Spleen (tissue), 11 donors: ENCODE results near the gene OR10R2. TPM values are rescaled to one million over a fixed set of nuclear protein-coding genes. Genes with fewer than 3 reads are reported as not detected.

Experiments
- DNase-seq: peaks from one replicate; pipeline ENCODE4 v3.0.0-alpha.2; 2020
- H3K27ac ChIP-seq, 8 donors: fragments of 200-600 bp; sonication (generic) in 7 of 8; 1 replicate in 4 of 8; 2 replicates in 4 of 8; pipeline versions ENCODE4 v1.5.0 to v1.8.0; 2016 to 2021; ENCODE audit warnings: inconsistent platforms in 4 of 8, mild to moderate bottlenecking in 4 of 8, moderate library complexity in 1 of 8
- H3K27me3 ChIP-seq, 7 donors: fragments of 200-600 bp; sonication (generic) in 6 of 7; replicated peaks in 1 of 7; 1 replicate in 4 of 7; 2 replicates in 3 of 7; pipeline versions ENCODE4 v1.5.0 to v1.8.0; 2016 to 2021; ENCODE audit warnings: inconsistent platforms in 3 of 7, mild to moderate bottlenecking in 1 of 7
- H3K36me3 ChIP-seq, 6 donors: fragments of 200-600 bp; sonication (generic) in 5 of 6; 1 replicate in 4 of 6; 2 replicates in 2 of 6; pipeline versions ENCODE4 v1.5.0 to v1.8.0; 2016 to 2021; ENCODE audit warnings: inconsistent platforms in 2 of 6
- H3K4me1 ChIP-seq, 6 donors: fragments of 200-600 bp; sonication (generic) in 5 of 6; 1 replicate in 3 of 6; 2 replicates in 3 of 6; pipeline versions ENCODE4 v1.5.0 to v1.8.0; 2016 to 2021; ENCODE audit warnings: inconsistent platforms in 3 of 6
- H3K4me3 ChIP-seq, 8 donors: fragments of 200-600 bp; sonication (generic) in 7 of 8; 1 replicate in 4 of 8; 2 replicates in 4 of 8; pipeline versions ENCODE4 v1.5.0 to v1.8.0; 2016 to 2021; ENCODE audit warnings: inconsistent platforms in 4 of 8, mild to moderate bottlenecking in 4 of 8, moderate library complexity in 2 of 8
- H3K9me3 ChIP-seq, 8 donors: fragments of 200-600 bp; sonication (generic) in 7 of 8; 1 replicate in 4 of 8; 2 replicates in 4 of 8; pipeline versions ENCODE4 v1.5.0 to v1.8.0; 2016 to 2021; ENCODE audit warnings: inconsistent platforms in 4 of 8
- POLR2A ChIP-seq, 3 donors: fragments of 450-650 bp; IDR thresholded peaks; one replicate each; pipeline ENCODE4 v1.5.1; 2017; ENCODE audit warnings: antibody characterized with exemption in 3 of 3, mild to moderate bottlenecking in 1 of 3
- POLR2AphosphoS5 ChIP-seq, 3 donors: sonication (generic); formaldehyde crosslinking; IDR thresholded peaks; one replicate each; pipeline ENCODE4 v1.5.1; 2017; ENCODE audit warnings: antibody characterized with exemption in 3 of 3
- WGBS, 5 donors: extraction: QIAGEN DNeasy Blood & Tissue Kit in 3 of 5; methylation state at CpG; one replicate each; pipeline versions ENCODE4 v1.1.5 to v1.1.7; 2013 to 2018; 5-methylcytosine and 5-hydroxymethylcytosine counted together
- intact Hi-C: fragments of 100-400 bp; cut with DNase I; formaldehyde crosslinking; loops from one replicate; pipeline ENCODE4 v1.15.0; 2023; ENCODE audit warnings: low total_unique reads
- polyA plus RNA-seq, 3 donors: library from polyadenylated mRNA; stranded (reverse); fragments of 200-250 nt; gene quantifications; one replicate each; pipeline ENCODE4 v1.2.1, GENCODE V29; 2013
- total RNA-seq, 7 donors: library from RNA; depleted of rRNA in 3 of 7; stranded (reverse); fragments of >200 nt in 3 of 7; fragmentation: NEBNext Ultra II Directional in 4 of 7; extraction: Animal tissue kit (Norgen Biotek cat#: 25700) in 4 of 7; gene quantifications; one replicate each; pipeline versions ENCODE4 v1.1.0 to v1.2.1, GENCODE V29; 2016 to 2021
- TF ChIP-seq, protein P1 (sequence below), 11 experiments: fragments of 200-600 bp in 7 of 11; fragments of 450-650 bp in 4 of 11; sonication (generic) in 4 of 11; IDR thresholded peaks in 8 of 11; conservative IDR thresholded peaks in 3 of 11; 1 replicate in 7 of 11; 2 replicates in 4 of 11; pipeline versions ENCODE4 v1.4.0 to v1.8.0; 2016 to 2021; ENCODE audit warnings: antibody characterized with exemption in 11 of 11, inconsistent platforms in 4 of 11, mild to moderate bottlenecking in 1 of 11
- donor health status: healthy with polysubstance abuse.
- donor health status: DM: no; HTN: no; CAD: no; lungs with moderate emphysema.
- donor health status: DM: no; HTN: no; CAD: no.
- donor health status: Bipolar disorder and iron deficiency.
- donor health status: healthy.
- donor health status: DM: no; HTN: no; CAD: no.
- donor health status: DM: yes; HTN: yes; CAD: no.

The OR10R2 gene
- total and polyA plus RNA-seq, 10 donors, result not detected

DNA sequence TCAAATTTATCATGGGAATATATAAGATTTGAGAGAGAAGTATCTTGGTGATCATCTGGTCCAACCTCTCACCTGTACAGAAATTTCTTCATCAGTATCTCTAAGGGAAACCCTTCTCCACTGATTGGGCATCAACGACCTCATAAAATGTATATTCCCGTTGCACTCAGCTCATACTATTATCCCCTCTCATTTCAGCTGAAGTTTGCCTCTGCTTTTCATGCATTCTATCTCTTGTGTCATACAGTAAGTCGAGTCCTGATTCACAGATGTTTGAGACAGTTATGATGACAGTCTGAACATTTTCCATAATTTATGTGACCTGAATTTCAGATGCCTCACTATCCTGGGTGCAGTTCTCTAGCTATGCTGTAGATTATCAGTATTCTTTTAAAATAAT is 21.0 kb downstream of the OR10R2 start:
- Histone ChIP-seq H3K4me1 (no peaks in the 10 kb centered on the region), H3K4me3 (no peak overlapping the region), H3K27me3 (no peaks in the 10 kb centered on the region), H3K36me3 (no peaks in the 10 kb centered on the region), H3K9me3 (no peaks in the 10 kb centered on the region), H3K27ac (no peak overlapping the region)
- intact Hi-C loops, result no loop called here
- DNase-seq, result no peak
- TF ChIP-seq POLR2A (IDR thresholded peaks at IDR 0.05) (no peak), POLR2AphosphoS5 (IDR thresholded peaks at IDR 0.05) (no peak)
- TF ChIP-seq, protein P1, sequence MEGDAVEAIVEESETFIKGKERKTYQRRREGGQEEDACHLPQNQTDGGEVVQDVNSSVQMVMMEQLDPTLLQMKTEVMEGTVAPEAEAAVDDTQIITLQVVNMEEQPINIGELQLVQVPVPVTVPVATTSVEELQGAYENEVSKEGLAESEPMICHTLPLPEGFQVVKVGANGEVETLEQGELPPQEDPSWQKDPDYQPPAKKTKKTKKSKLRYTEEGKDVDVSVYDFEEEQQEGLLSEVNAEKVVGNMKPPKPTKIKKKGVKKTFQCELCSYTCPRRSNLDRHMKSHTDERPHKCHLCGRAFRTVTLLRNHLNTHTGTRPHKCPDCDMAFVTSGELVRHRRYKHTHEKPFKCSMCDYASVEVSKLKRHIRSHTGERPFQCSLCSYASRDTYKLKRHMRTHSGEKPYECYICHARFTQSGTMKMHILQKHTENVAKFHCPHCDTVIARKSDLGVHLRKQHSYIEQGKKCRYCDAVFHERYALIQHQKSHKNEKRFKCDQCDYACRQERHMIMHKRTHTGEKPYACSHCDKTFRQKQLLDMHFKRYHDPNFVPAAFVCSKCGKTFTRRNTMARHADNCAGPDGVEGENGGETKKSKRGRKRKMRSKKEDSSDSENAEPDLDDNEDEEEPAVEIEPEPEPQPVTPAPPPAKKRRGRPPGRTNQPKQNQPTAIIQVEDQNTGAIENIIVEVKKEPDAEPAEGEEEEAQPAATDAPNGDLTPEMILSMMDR (IDR thresholded peaks at IDR 0.05 in 8 of 11, conservative IDR thresholded peaks at IDR 0.05 in 3 of 11), result no peak
- 73 to 84% (median 76%) methylated on average over 3 of the region's 3 CpGs for WGBS, 5 donors

DNA sequence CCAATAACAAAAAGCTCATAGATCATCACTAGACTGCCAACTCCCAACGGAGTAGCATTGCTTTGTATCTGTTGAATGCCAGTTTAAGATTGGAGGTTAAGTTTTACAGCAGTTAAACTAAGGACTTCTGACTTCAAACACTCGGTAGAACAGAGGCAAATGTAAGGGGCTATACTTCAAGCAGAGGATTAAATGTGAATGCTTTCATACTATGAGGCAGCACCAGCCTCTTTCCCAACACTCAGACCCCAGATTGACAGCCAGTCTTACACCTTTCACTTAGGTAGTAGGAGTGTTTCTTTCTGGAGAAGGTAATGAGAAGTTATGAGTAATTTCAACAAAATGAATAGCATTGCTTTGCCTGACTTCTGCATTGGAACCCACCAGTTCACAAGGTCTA is 22.8 kb downstream of the OR10R2 start:
- no peaks in the 10 kb centered on the region for H3K9me3 ChIP-seq
- WGBS, 5 donors, result 0 to 72% (median 30%) methylated on average over 2 of the region's 2 CpGs
- H3K4me3 ChIP-seq, result no peak overlapping the region
- TF ChIP-seq POLR2AphosphoS5 (IDR thresholded peaks at IDR 0.05) (no peak), POLR2A (IDR thresholded peaks at IDR 0.05) (no peak)
- TF ChIP-seq, protein P1 (IDR thresholded peaks at IDR 0.05 in 8 of 11, conservative IDR thresholded peaks at IDR 0.05 in 3 of 11), result no peak
- intact Hi-C loops, result no loop called here
- H3K36me3 ChIP-seq, result no peaks in the 10 kb centered on the region
- no peak overlapping the region for H3K27ac ChIP-seq
- DNase-seq, result no peak
- peaks cover 0 to under 1% (median 0%) of the 10 kb centered on the region in 7 donors for H3K27me3 ChIP-seq
- H3K4me1 ChIP-seq, result no peaks in the 10 kb centered on the region

DNA sequence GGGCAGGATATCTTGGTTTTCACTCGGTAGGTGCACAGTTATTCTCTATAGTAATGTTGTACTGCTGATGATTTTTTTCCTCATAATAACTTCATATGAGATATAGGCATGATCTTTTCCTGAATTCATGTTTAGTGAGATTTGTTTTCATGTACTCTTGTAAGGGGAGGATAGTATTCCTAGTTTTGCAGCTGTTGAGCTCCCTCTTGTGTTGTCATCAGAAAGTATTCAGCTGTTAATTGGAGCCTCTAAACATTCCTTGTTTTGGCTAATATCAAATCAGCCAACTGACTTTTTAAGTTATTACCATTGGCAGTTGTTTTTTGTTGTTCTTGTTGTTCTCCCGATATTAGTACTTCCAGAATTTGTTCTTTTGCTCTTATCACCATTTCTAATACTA is 24.4 kb downstream of the OR10R2 start:
- H3K27ac ChIP-seq, result no peak overlapping the region
- WGBS, 5 donors, result 34 to 63% (median 45%) methylated on average over 2 of the region's 2 CpGs
- intact Hi-C loops, result no loop called here
- no peaks in the 10 kb centered on the region for H3K9me3 ChIP-seq
- no peaks in the 10 kb centered on the region for H3K36me3 ChIP-seq
- peaks cover 0 to 15% (median 0%) of the 10 kb centered on the region in 7 donors for H3K27me3 ChIP-seq
- no peak overlapping the region for H3K4me3 ChIP-seq
- TF ChIP-seq, protein P1 (IDR thresholded peaks at IDR 0.05 in 8 of 11, conservative IDR thresholded peaks at IDR 0.05 in 3 of 11), result peak in 4 of 11 experiments; percentile 13 to 36 (median 30)
- TF ChIP-seq POLR2A (IDR thresholded peaks at IDR 0.05), result no peak
- DNase-seq, result no peak
- H3K4me1 ChIP-seq, result no peaks in the 10 kb centered on the region

DNA sequence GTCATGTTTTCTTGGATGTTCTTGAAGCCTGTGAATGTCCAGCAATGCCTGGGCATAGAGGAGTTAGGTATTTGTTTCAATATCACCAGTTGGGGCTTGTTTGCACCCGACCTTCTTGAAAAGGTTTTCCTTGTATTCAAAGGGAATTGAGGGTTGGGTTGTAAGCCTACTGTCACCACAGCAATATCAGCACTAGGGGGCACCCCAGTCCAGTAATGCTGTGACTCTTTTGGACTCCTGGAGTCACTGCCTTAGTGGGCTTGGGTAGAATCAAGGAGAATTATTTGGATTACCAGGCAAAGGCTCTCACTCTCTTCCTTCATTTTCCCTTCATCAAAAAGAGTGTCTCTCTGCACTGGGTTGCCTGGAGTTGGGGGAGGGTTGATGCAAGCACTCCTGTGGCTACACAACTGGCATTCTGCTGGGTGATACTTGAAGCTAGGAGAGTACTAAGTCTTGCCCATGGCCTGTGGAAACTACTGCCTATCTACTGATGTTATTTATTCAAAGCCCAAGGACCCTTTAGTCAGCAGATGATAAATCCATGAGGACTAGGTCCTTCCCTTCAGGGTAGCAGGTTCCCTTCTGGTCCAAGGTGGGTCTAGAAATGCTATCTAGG is 34.5 kb downstream of the OR10R2 start:
- intact Hi-C loops, result loop anchor here (5.0 kb wide), 1 partner anchor 491 kb away; no protein-coding TSS in a partner anchor
- 23 to 50% (median 29%) methylated on average over 1 of the region's 1 CpG for WGBS, 5 donors
- TF ChIP-seq, protein P1 (IDR thresholded peaks at IDR 0.05 in 8 of 11, conservative IDR thresholded peaks at IDR 0.05 in 3 of 11), result peak in 10 of 11 experiments; percentile 41 to 71 (median 54)
- no peak for TF ChIP-seq POLR2AphosphoS5 (IDR thresholded peaks at IDR 0.05)
- H3K4me3 ChIP-seq, result no peak overlapping the region
- peaks cover 0 to 4% (median 0%) of the 10 kb centered on the region in 8 donors for H3K9me3 ChIP-seq
- no peaks in the 10 kb centered on the region for H3K4me1 ChIP-seq
- no peak for DNase-seq
- H3K27ac ChIP-seq, result no peak overlapping the region
- no peaks in the 10 kb centered on the region for H3K36me3 ChIP-seq
- H3K27me3 ChIP-seq, result peaks cover 0 to 5% (median 0%) of the 10 kb centered on the region in 7 donors
